ENCODE results near the gene SSPN. TPM values are rescaled to one million over a fixed set of nuclear protein-coding genes. Genes with fewer than 3 reads are reported as not detected.
A peak's percentile ranks its signal among the peaks of the same experiment; 100 is the strongest.

Gene SSPN
- total RNA-seq, 1 donor from 2014 or later = 38.5 TPM

- DNase-seq (ENCODE audit: low spot score) = no peak
Measured at GRCh38 chr12:26283617-26284016, 88.2 kb downstream of the SSPN start.

DNA sequence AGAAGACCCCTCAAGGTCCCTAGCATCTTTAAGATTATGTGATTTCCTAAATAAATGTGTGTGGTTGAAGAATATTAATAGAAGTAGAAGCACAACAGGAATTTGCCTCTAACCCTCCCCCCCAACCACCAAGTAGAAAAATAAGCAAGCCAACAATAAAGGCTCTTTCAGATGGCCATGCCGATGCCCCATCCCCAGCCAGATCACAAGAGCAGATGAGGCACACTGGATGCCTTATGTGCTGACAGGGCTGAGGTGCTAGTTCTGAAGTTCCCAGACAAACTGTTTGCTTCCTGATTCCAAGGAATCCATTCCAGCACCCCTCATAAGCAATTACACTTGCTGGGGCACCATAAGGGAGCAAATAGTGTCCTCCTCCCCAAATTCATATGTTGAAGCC lies 90.0 kb downstream of the SSPN start:
- DNase-seq (ENCODE audit: low spot score) = no peak

GRCh38 chr12:26286186-26286585 lies 90.8 kb downstream of the SSPN start:
- no peak for DNase-seq (ENCODE audit: low spot score)

GRCh38 chr12:26287671-26288381 lies 92.5 kb downstream of the SSPN start:
- DNase-seq (ENCODE audit: low spot score) = peak; percentile 85

GRCh38 chr12:26290565-26290964 lies 95.2 kb downstream of the SSPN start:
- no peak for DNase-seq (ENCODE audit: low spot score)

- no peak for DNase-seq (ENCODE audit: low spot score)
Measured at GRCh38 chr12:26292596-26292995, 97.2 kb downstream of the SSPN start.

DNA sequence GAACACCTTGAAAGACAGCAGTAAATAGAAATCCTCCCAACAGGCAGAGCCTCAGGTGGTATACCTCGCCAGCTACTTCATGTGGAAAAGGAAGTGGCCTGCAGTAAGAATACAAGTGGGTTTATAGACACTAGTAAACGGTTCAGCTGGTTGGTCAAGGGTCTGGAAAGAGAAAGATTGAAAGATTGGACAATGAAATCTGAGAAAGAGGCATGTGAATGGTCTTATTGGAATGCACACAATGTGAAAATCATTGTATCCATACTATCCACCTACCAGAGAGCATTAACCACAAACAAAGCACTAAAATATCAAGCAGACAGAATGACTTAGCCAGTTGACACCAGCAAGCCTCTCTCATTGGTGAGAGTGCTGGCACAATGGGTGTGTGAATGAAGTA lies 98.2 kb downstream of the SSPN start:
- no peak for DNase-seq (ENCODE audit: low spot score)

DNA sequence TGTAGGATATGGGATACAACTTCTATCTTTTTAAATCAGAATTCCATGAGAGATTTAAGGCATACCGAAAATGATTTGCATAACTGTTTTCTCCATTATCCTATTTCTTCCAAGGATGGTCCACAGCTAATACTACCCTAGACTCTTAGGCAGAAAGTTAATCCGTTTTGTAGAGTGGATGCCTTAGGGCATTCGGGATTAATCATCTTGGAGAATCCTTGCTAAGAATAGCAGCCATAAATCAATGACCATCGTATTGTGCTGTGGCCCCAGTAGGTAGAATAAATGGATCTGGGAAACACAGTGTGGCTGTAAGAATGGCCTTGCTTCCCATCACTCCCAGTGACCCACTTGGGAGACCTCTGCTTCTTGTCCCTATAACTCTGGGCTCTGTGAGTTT lies 99.6 kb downstream of the SSPN start:
- DNase-seq (ENCODE audit: low spot score) = no peak

DNA sequence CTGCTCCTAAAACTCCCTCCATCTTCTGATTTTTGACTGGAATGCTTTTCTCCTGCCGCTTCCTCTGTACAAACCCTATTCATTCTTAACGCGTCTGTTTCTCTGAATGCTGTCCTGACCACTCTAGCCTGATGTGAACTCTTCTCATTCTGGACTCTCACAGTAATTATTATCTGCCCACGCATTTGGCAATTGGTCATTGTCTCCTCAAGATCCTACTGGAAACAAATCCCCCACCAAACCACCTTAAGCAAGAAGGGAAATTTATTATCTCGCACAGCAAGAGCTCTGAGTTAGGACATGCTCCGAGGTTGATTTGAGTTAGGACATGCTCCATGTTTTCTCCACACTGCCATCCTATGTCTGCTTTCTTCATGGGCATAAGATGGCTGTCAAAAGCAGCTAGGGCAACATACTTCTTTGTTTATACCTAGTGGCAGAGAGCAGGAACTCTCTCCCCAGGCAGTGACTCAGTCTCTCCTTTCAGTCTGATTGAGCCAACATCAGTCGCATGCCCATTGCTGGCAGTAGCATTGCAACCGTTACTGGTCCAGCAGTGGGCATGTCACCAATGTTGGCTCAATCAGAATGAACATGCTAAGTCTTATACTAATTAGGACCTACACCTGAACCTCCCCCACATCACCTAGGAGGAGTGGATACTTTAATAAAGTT lies 102.2 kb downstream of the SSPN start:
- DNase-seq (ENCODE audit: low spot score) = no peak

DNA sequence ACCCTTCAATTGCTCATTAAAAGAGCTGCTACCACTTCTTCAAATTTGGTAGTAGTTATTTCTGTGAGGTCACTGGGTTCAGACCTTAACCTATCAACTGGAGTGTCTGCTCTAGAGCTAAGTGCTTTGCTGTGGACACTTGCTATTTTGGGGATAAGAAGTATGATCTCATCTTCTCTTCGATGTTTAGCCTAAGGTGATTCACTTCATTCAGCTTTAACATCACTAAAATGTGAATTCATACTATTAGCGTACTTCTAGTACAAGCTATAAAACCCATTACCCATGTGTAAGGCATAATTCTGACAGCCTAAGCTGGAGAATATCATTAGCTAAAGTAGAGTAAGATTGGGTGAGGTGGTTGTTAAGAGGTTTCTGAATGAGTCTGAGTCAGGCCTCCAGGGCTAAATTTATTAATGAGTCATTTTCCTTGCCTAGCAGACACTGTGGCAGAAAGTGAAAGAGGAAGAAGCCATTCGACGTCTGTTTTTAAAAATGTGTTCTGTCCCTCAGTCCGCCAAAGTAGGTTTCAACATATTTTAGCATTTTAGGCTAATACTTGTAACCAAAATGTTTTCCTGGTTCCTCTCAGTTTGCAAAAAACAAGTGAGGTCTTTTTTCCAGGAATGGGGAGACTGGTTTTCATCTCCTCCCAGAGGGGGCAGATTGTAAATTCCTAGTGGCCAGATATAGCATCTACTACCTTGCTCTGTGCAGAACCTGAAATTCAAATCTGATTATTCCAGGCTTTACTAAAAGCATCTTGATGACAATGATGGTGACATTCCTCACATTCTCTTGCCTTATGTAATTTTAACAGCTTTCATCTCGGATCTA lies 103.6 kb downstream of the SSPN start:
- DNase-seq (ENCODE audit: low spot score) = no peak

GRCh38 chr12:26299751-26300150 lies 104.4 kb downstream of the SSPN start:
- no peak for DNase-seq (ENCODE audit: low spot score)

Other genes with a start within 250 kb of the SSPN start
- gene RASSF8, start 236.9 kb upstream of the SSPN start, total RNA-seq = 23.0 TPM
- 186 TPM for gene BHLHE41, start 70.5 kb upstream of the SSPN start, total RNA-seq